ENCODE measurements around the gene AFP.

Gene AFP

DNA sequence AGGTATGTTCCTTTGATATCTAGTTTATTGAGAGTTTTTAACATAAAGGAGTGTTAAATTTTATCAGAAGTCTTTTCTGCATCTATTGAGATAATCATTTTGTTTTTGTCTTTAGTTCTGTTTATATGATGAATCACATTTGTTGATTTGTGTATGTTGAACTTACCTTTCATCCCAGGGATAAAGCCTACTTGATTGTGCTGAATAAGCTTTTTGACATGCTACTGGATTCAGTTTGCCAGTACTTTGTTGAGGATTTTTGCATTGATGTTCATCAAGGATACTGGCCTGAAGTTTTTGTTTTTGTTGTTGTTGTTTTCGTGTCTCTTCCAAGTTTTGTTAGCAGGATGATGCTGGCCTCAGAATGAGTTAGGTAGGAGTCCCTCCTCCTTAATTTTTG lies 34.7 kb downstream of the AFP start:
- no peak for DNase-seq

DNA sequence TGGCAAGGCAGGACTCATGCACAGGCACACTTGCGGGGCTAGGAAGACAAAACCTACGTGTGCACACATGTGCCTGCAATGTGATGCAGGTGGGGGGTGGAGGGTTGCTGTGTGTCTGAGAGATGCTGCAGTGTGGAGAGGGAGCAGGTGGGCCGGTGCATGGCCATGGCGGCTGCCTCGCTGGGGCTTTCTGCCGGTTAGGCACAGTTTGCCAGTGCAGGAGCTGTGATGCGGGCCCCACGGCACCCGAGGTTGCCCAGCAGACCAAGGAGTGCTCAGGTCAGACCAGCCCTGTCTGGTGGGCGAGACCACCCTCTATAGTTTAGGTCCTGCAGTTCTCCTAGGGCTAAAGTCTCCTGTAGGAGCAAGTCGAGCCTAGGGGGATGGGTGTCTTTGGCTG lies 41.2 kb downstream of the AFP start:
- no peak for DNase-seq

DNA sequence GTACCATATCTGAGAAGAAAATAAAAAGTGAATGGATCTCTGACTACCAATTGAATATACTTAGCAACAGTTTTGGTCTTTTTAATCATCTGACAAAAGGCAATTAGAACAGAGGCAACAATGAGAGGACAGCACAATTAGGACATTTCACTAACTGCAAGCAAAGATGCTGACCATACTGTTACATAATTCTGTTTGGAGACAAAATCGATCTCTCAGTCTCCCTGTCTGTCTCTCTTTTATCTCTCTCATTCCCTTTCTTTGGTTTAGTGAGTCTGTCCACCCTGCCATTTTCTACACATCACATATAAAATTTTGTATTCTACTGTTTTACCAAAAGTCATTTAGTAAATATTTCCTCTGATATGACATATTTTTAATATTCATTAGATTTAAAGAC lies 43.3 kb downstream of the AFP start:
- DNase-seq: no peak

DNA sequence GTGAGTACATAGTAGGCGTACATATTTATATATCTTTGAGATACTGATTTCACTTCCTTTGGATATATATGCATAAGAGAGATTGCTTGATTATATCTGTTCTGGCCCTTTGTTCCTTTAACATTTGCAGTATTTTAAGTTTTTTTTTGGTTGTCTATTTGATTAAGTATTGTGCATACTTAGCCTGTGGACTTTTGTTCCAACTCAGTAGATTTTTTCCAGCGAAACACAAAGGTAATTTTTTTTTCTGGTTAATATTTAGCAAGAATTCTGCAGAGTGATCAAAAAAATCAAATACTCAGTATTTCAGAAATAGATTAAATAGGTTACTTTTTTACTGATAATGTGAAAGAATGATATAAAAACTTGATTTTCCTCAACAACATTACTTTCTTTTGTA lies 45.3 kb downstream of the AFP start, which contains the start of gene AFM:
TSS of gene AFM (plus strand) at position 388 of the 400 bp plus-strand sequence. CDS start 31 bp downstream, outside the sequence.
- DNase-seq: no peak

DNA sequence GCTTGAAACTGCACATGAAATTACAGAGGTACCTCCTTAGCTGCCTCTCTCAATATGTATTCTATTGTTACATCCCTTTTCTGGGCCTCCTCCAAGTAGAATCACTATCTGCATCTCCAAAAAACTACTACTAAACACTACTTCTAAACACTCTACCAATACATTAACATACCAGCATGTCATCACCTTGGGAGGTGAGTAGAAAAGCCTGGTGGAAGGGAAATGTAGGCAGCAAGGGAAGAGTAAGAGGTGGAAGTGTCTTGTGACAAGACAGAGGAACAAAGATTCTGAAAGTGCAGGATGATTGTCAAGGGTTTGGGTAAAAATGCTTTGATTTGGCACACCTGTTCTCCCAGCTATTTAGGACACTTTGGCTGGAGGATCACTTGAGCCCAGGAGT lies 49.1 kb downstream of the AFP start:
- DNase-seq: no peak

DNA sequence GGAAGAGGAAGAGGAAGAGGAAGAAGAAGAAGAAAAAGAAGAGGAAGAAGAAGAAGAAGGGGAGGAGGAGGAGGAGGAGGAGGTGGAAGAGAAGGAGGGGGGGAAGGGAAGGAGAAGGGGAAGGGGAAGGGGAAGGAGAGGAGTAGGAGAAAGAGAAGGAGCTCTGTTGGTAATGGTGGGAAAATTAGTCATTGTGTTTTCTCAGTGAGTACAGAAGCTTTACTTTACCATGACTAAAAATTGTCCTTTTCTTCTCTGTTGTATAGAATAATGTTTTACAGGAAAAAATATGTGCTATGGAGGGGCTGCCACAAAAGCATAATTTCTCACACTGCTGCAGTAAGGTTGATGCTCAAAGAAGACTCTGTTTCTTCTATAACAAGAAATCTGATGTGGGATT lies 49.6 kb downstream of the AFP start:
- no peak for DNase-seq

DNA sequence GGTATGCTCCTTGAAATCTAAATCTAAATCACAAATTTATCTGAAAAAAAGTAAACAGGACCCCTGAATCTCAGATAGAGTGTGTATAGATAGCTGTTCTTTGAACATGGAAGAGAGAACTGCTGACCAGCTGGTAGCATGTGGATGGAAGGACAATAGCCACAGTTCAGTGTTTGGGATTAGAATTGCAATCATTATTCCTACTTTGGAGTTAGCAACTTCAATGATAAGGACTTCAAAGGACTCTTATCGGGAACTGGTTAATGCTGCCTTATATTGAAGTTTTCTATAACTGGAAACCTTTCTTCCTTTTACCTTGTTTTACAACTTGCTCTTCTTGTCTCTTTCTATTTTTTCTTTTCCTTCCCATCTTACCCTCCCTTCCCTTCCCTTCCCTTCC lies 50.5 kb downstream of the AFP start:
- DNase-seq: no peak

DNA sequence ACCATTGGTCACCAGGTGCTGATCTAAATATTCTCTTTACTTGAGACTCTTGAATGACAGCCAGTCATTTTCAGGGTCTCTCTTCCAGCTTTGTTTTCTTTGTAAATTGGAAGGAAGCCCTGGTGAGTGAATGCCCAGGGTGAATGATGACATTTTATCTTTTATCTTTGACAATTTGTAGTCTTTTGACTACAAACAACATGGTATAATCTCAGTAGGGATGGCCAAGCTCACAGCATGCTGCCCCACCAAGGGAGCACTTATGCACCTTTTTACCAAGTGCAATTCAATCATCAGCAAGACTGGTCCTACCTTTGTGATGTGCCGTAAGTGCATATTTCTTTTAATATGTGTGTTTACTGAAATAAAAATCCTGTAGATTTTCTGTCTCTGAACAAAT lies 51.2 kb downstream of the AFP start:
- DNase-seq: no peak

DNA sequence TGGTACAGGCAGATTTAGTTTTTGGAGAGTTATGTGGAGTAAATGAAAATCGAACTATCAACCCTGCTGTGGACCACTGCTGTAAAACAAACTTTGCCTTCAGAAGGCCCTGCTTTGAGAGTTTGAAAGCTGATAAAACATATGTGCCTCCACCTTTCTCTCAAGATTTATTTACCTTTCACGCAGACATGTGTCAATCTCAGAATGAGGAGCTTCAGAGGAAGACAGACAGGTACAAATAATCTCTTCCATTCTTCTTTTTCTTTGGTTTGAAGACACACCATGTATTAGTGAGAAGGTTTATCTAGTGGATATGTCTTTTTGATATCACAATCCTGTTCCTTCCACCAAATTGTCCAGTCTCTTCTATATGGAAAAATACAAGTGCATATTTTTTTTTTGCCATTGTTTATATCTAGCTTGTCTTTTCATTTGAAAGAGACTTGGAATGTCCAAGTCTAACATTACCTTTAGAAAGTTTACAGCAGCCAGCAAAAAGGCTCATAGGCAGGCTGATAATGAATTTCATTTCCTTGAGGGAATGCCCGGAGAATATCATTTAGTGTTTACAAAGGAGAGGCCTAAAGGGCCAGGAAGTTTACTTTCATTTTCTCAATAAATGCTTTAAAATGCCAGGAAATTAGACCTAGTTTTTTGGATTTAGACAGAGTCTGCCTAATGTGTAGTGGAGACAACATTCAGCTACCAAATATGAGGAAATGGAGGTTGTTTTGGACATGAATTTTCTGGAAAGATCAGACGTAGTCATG lies 64.2 kb downstream of the AFP start:
- no peak for DNase-seq

DNA sequence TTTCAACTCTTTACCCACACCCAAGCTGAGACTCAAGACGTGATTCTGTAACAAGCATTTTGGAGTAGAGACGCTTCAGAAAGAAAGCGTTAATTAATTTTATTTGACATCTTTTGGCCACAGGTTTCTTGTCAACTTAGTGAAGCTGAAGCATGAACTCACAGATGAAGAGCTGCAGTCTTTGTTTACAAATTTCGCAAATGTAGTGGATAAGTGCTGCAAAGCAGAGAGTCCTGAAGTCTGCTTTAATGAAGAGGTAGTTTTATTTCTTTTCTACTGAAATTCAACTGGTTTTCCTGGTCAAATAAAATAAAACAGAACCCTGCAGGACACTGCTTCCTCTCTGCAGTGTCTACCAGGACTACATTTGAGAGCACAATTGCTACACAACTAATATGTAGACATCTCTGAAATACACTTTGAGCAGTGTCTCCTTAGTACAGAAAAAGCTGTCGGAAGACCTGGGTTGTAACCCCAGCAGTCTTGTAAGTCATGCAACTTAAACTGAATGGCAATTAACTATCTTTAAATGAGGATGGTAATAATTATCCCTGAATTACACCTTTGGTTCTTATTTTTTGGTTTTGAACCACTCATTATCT lies 65.7 kb downstream of the AFP start:
- DNase-seq: no peak

DNA sequence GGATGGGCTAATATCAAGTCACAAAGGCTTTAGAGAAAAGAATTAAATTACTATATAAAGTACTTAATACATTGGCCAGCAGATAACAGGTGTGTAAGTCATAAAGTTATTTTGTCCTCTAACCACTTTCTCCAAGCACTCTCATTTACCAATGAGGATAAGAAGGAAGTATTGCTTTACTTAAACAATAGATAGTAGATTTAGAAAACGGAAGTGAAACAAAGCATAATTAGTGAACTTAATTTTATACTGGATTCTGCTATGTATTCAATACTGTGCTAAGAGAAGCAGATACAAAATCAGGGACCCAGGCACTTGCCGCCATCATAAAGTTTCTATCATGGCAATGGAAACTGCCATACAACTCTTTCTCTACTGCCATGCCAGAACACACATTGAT lies 69.5 kb downstream of the AFP start:
- DNase-seq: no peak
